ENCODE data around the gene TBC1D1. TPM values are rescaled to one million over a fixed set of nuclear protein-coding genes. Genes with fewer than 3 reads are reported as not detected.

The TBC1D1 gene
- total RNA-seq, 1 donor from 2014 or later: 133 TPM

DNA sequence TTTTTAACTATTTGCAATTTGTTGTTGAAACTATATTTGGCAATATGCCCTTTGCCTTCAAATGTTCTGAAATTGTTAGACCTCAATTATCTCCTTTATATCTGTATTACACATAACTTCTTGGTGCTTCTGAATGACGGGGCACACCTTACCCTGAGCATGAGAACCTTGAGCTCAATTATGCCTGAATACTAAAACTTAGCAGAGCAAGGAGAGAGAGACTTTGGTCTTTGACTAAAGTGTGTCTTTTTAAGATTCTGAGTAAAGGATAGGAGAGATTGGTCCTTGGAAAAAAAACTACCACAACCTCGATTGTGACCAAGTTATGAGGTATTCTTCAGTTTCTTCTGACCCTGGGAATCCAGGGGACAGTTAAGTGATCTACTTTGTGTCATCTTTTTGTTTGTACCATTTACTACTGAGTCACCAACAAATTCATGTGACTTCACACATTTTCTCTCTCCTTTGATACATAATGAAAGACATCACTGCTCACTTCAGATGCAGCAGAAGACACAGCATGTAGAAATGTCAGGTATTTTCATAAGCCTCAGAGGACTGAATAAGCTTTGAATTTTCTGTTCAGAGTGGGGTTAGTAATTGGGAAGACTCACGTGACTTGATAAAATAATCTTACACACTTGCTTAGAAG, 120.8 kb downstream of the TBC1D1 start:
- no peaks in the 10 kb centered on the region for H3K27me3 ChIP-seq (ENCODE audit: control insufficient read depth, insufficient read depth, low read length)
- no peak for TF ChIP-seq CTCF (IDR thresholded peaks at IDR 0.05; ENCODE audit: insufficient read depth, low read length, poor library complexity, severe bottlenecking)
- H3K4me3 ChIP-seq (ENCODE audit: low read depth, low read length): no peak overlapping the region
- no peak for DNase-seq (ENCODE audit: low read depth)
- no peaks in the 10 kb centered on the region for H3K36me3 ChIP-seq (ENCODE audit: control insufficient read depth, insufficient read depth, low read length)

DNA sequence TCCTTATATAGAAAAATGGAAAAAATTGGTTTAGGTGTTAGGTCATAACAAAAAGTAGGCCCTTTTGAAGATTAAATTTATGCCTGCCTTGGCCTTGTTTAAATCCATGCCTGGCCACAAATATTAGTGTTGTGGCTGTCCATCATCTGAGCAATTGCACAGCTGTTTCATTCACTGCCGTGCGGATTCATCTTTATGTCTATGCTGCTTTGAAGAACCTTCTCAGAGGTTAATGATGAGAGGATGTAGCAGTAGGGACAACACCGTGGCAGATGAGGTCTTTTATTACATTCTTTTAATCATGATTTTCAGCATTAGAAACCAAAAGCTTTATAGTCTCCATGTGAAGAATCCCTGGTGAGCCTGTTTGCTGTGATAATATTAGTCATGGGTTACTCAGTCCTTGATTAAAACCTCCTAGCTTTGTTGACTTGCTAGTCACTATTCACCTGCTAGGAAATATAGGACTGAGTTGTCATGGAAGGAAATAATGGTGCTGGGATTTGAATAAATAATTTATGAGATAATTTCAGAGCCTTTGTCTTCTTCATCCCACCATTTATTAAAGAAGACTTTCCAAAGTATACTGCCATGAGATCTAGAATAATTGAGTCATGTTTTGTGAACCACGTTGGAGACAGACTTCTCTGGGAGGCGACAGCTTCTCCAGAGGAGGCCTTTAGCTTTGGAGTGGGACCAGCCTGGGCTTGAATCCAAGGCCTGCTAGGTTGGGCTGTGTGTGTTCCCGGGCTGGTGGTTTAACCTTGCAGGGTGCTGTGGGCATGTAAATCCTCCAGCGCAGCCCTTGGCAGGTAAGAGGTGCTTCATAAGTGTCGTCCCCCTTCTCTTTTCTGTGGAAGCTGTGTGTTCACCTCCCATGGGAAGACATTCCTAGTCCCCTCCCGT, 122.8 kb downstream of the TBC1D1 start:
- DNase-seq (ENCODE audit: low read depth): no peak
- no peaks in the 10 kb centered on the region for H3K36me3 ChIP-seq (ENCODE audit: control insufficient read depth, insufficient read depth, low read length)
- H3K4me3 ChIP-seq (ENCODE audit: low read depth, low read length): no peak overlapping the region
- no peak for TF ChIP-seq CTCF (IDR thresholded peaks at IDR 0.05; ENCODE audit: insufficient read depth, low read length, poor library complexity, severe bottlenecking)
- no peaks in the 10 kb centered on the region for H3K27me3 ChIP-seq (ENCODE audit: control insufficient read depth, insufficient read depth, low read length)

DNA sequence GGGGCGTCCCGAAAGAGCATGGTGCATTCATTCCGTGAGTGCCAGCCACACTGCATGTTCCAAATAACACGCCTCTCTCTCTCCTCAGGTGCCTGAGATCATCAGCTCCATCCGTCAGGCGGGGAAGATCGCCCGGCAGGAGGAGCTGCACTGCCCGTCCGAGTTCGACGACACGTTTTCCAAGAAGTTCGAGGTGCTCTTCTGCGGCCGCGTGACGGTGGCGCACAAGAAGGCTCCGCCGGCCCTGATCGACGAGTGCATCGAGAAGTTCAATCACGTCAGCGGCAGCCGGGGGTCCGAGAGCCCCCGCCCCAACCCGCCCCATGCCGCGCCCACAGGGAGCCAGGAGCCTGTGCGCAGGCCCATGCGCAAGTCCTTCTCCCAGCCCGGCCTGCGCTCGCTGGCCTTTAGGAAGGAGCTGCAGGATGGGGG, 123.6 kb downstream of the TBC1D1 start:
- H3K36me3 ChIP-seq (ENCODE audit: control insufficient read depth, insufficient read depth, low read length): no peaks in the 10 kb centered on the region
- no peak for TF ChIP-seq CTCF (IDR thresholded peaks at IDR 0.05; ENCODE audit: insufficient read depth, low read length, poor library complexity, severe bottlenecking)
- no peaks in the 10 kb centered on the region for H3K27me3 ChIP-seq (ENCODE audit: control insufficient read depth, insufficient read depth, low read length)
- no peak overlapping the region for H3K4me3 ChIP-seq (ENCODE audit: low read depth, low read length)
- no peak for DNase-seq (ENCODE audit: low read depth)

DNA sequence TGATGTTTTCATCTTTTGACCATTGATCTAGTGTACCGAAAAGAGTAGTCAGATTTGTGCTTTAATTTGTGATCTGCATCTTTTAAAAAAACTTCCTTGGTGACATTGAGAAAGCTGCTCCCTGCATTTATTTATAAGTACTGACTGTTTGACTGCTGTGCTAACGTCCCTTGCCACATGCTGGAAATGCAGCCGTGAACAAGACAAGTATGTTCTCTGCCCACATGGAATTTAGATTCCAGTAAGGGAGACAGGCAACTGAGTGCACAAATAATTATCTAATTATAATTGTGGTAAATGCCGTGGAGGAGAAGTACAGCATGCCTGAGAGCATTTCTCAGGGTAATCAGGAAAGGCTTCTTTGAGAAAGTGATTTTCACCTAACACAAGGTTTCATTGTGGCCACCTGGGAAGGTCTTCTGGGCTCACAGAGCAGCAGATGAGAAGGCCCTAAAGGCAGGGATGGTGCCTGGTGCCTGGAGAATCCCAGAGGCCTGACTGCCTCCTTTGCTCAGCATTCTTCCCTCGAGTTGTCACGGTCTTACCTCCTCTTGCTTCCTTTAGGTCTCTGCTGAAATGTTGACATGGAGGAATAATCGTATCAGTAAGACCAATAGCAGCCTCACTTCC, 125.1 kb downstream of the TBC1D1 start:
- Histone ChIP-seq H3K4me3 (ENCODE audit: low read depth, low read length) (no peak overlapping the region), H3K27me3 (ENCODE audit: control insufficient read depth, insufficient read depth, low read length) (no peaks in the 10 kb centered on the region), H3K36me3 (ENCODE audit: control insufficient read depth, insufficient read depth, low read length) (no peaks in the 10 kb centered on the region)
- DNase-seq (ENCODE audit: low read depth): no peak
- TF ChIP-seq CTCF (IDR thresholded peaks at IDR 0.05; ENCODE audit: insufficient read depth, low read length, poor library complexity, severe bottlenecking): no peak

- no peak for TF ChIP-seq CTCF (IDR thresholded peaks at IDR 0.05; ENCODE audit: insufficient read depth, low read length, poor library complexity, severe bottlenecking)
- no peak overlapping the region for H3K4me3 ChIP-seq (ENCODE audit: low read depth, low read length)
- DNase-seq (ENCODE audit: low read depth): no peak
- no peaks in the 10 kb centered on the region for H3K27me3 ChIP-seq (ENCODE audit: control insufficient read depth, insufficient read depth, low read length)
- H3K36me3 ChIP-seq (ENCODE audit: control insufficient read depth, insufficient read depth, low read length): no peaks in the 10 kb centered on the region
These were observed 125.8 kb downstream of the TBC1D1 start for GRCh38 chr4:38016698-38017097.
